Neural progenitor cell (in vitro differentiated cells): ENCODE results near the gene CYTH3. TPM values are rescaled to one million over a fixed set of nuclear protein-coding genes. Genes with fewer than 3 reads are reported as not detected.

ENCODE experiments used
- DNase-seq: peaks from one replicate; pipeline ENCODE4 v3.0.0-alpha.2; 2016; ENCODE audit warnings: low spot score
- H2AFZ ChIP-seq: fragments of 200-600 bp; sonication (generic); replicated peaks from 2 replicates; pipeline ENCODE4 v1.6.1; 2016; ENCODE audit warnings: antibody characterized with exemption
- H3F3A ChIP-seq: fragments of 200-600 bp; sonication (generic); 2 replicates; pipeline ENCODE4 v1.6.1; 2016; ENCODE audit warnings: antibody characterized with exemption, low read depth
- H3K27ac ChIP-seq: fragments of 200-600 bp; sonication (generic); 2 replicates; pipeline ENCODE4 v1.5.1; 2016; ENCODE audit warnings: mild to moderate bottlenecking
- H3K27me3 ChIP-seq: fragments of 200-600 bp; sonication (generic); 2 replicates; pipeline ENCODE4 v1.6.1; 2016; ENCODE audit warnings: mild to moderate bottlenecking, moderate library complexity
- H3K36me3 ChIP-seq: fragments of 200-600 bp; sonication (generic); 2 replicates; pipeline ENCODE4 v1.5.1; 2016
- H3K4me1 ChIP-seq: fragments of 200-600 bp; sonication (generic); 2 replicates; pipeline ENCODE4 v1.6.1; 2016; ENCODE audit warnings: mixed run types
- H3K4me2 ChIP-seq: fragments of 200-600 bp; sonication (generic); 2 replicates; pipeline ENCODE4 v1.6.1; 2016
- H3K4me3 ChIP-seq: fragments of 200-600 bp; sonication (generic); 2 replicates; pipeline ENCODE4 v1.5.1; 2016
- H3K79me2 ChIP-seq: fragments of 200-600 bp; sonication (generic); 2 replicates; pipeline ENCODE4 v1.6.1; 2016; ENCODE audit warnings: low read depth
- H3K9ac ChIP-seq: fragments of 200-600 bp; sonication (generic); 2 replicates; pipeline ENCODE4 v1.6.1; 2016
- H3K9me3 ChIP-seq: fragments of 200-600 bp; sonication (generic); 2 replicates; pipeline ENCODE4 v1.5.1; 2016; ENCODE audit warnings: low read depth
- H4K20me1 ChIP-seq: fragments of 200-600 bp; sonication (generic); 2 replicates; pipeline ENCODE4 v1.6.1; 2016; ENCODE audit warnings: low read depth
- H3K27ac Mint-ChIP-seq: 3 replicates; pipeline ENCODE4 v1.8.0; 2021; ENCODE audit warnings: mixed read lengths
- H3K27me3 Mint-ChIP-seq: 2 replicates; pipeline ENCODE4 v1.8.0; 2022; ENCODE audit warnings: low read depth, mild to moderate bottlenecking, inconsistent platforms, moderate library complexity, mixed read lengths; ENCODE audit not compliant: insufficient read depth
- H3K36me3 Mint-ChIP-seq: 3 replicates; pipeline ENCODE4 v1.8.0; 2021; ENCODE audit warnings: mixed read lengths
- H3K4me1 Mint-ChIP-seq: 3 replicates; pipeline ENCODE4 v1.8.0; 2021; ENCODE audit warnings: mixed read lengths
- H3K4me3 Mint-ChIP-seq: 3 replicates; pipeline ENCODE4 v1.8.0; 2021; ENCODE audit warnings: mild to moderate bottlenecking, moderate library complexity, mixed read lengths
- H3K9me3 Mint-ChIP-seq: 3 replicates; pipeline ENCODE4 v1.8.0; 2020; ENCODE audit warnings: mixed read lengths
- EZH2 ChIP-seq: fragments of 200-600 bp; sonication (generic); IDR thresholded peaks from 2 replicates; pipeline ENCODE4 v1.6.1; 2017; ENCODE audit warnings: antibody characterized with exemption, mild to moderate bottlenecking, moderate library complexity
- EZH2phosphoT487 ChIP-seq: fragments of 200-600 bp; sonication (generic); IDR thresholded peaks from 2 replicates; pipeline ENCODE4 v1.6.1; 2017; ENCODE audit warnings: antibody characterized with exemption
- small RNA-seq: library from RNA; depleted of rRNA; stranded (forward); fragments of <200 nt; gene quantifications from one replicate; pipeline ENCODE3, GENCODE V24; 2015
- total RNA-seq: library from RNA; depleted of rRNA; stranded (reverse); fragments of >200 nt; gene quantifications from 2 replicates; pipeline ENCODE4 v1.2.3, GENCODE V29; 2015; ENCODE audit warnings: low replicate concordance
- TF ChIP-seq, protein P1 (sequence below): fragments of 200-600 bp; sonication (generic); IDR thresholded peaks from 2 replicates; pipeline ENCODE4 v1.5.1; 2017; ENCODE audit warnings: antibody characterized with exemption, mild to moderate bottlenecking

CYTH3 gene
- total RNA-seq, 1 donor from 2014 or later: 10.9 TPM

- Histone ChIP-seq H3K79me2 (peaks cover 46% of the 10 kb centered on the region), H3K36me3 (peaks cover 17% of the 10 kb centered on the region), H3K27ac (no peak overlapping the region), H3K9me3 (no peaks in the 10 kb centered on the region), H3K4me3 (no peak overlapping the region), H3K4me1 (no peaks in the 10 kb centered on the region), H4K20me1 (peaks cover 1% of the 10 kb centered on the region), H3K9ac (no peak overlapping the region), H3K4me2 (no peak overlapping the region), H3F3A (no peaks in the 10 kb centered on the region), H2AFZ (no peak overlapping the region), H3K27me3 (no peaks in the 10 kb centered on the region)
- H3K4me1 Mint-ChIP-seq: no peaks in the 10 kb centered on the region
- no peak overlapping the region for H3K27ac Mint-ChIP-seq
- H3K4me3 Mint-ChIP-seq: no peak overlapping the region
- no peak for DNase-seq
- peaks cover 11% of the 10 kb centered on the region for H3K9me3 Mint-ChIP-seq
- peaks cover 4% of the 10 kb centered on the region for H3K27me3 Mint-ChIP-seq
- peaks cover 48% of the 10 kb centered on the region for H3K36me3 Mint-ChIP-seq
- TF ChIP-seq EZH2 (no peak), EZH2phosphoT487 (no peak)
- TF ChIP-seq, protein P1, sequence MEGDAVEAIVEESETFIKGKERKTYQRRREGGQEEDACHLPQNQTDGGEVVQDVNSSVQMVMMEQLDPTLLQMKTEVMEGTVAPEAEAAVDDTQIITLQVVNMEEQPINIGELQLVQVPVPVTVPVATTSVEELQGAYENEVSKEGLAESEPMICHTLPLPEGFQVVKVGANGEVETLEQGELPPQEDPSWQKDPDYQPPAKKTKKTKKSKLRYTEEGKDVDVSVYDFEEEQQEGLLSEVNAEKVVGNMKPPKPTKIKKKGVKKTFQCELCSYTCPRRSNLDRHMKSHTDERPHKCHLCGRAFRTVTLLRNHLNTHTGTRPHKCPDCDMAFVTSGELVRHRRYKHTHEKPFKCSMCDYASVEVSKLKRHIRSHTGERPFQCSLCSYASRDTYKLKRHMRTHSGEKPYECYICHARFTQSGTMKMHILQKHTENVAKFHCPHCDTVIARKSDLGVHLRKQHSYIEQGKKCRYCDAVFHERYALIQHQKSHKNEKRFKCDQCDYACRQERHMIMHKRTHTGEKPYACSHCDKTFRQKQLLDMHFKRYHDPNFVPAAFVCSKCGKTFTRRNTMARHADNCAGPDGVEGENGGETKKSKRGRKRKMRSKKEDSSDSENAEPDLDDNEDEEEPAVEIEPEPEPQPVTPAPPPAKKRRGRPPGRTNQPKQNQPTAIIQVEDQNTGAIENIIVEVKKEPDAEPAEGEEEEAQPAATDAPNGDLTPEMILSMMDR: no peak
Measured at GRCh38 chr7:6116211-6116610, 156.2 kb downstream of the CYTH3 start.

Small RNA genes lying within 50 kb of the gene (small RNA-seq; reads per million reads assigned to genes)
- gene RF00019: not detected

Other genes with a start within 250 kb of the CYTH3 start
- 0.46 TPM in 1 of 2 replicates, not detected in the other for gene ANKRD61, start 241.2 kb downstream of the CYTH3 start, total RNA-seq
- 70.1 and 130 TPM in 2 replicates for gene EIF2AK1, start 213.4 kb downstream of the CYTH3 start, total RNA-seq
- gene USP42, start 167.7 kb downstream of the CYTH3 start, total RNA-seq: 15.9 and 19.2 TPM in 2 replicates
- 27.4 and 31.8 TPM in 2 replicates for gene FAM220A, start 76.3 kb upstream of the CYTH3 start, total RNA-seq
- 67.9 and 91.8 TPM in 2 replicates for gene RAC1, start 101.9 kb upstream of the CYTH3 start, total RNA-seq
- gene DAGLB, start 175.3 kb upstream of the CYTH3 start, total RNA-seq: 28.0 and 36.1 TPM in 2 replicates
- gene KDELR2, start 211.5 kb upstream of the CYTH3 start, total RNA-seq: 73.4 and 87.6 TPM in 2 replicates